GM12878 (cell line): ENCODE results near the gene IL1RAPL1. TPM values are rescaled to one million over a fixed set of nuclear protein-coding genes. Genes with fewer than 3 reads are reported as not detected.

Experiments used
- ATF7 ChIP-seq: fragments of 450-650 bp; IDR thresholded peaks from 2 replicates; pipeline ENCODE4 v1.6.1; 2016; ENCODE audit warnings: low read depth, mild to moderate bottlenecking
- E4F1 ChIP-seq: fragments of 450-650 bp; IDR thresholded peaks from 2 replicates; pipeline ENCODE4 v1.6.1; 2018; ENCODE audit warnings: borderline replicate concordance, mild to moderate bottlenecking; ENCODE audit not compliant: partially characterized antibody
- EGR1 ChIP-seq, 2 experiments: IDR thresholded peaks; 1 replicate in 1 of 2; 2 replicates in 1 of 2; pipeline ENCODE4 v1.6.1; 2011 to 2012; ENCODE audit warnings: low read depth in 2 of 2, low read length in 2 of 2, borderline replicate concordance in 1 of 2, mild to moderate bottlenecking in 1 of 2, moderate library complexity in 1 of 2
- FOXK2 ChIP-seq: fragments of 450-650 bp; IDR thresholded peaks from 2 replicates; pipeline ENCODE4 v1.6.1; 2017; ENCODE audit warnings: mild to moderate bottlenecking, moderate library complexity
- NBN ChIP-seq: fragments of 450-650 bp; IDR thresholded peaks from 2 replicates; pipeline ENCODE4 v1.6.1; 2016
- NFIC ChIP-seq: IDR thresholded peaks from 2 replicates; pipeline ENCODE4 v1.6.1; 2012; ENCODE audit warnings: low read depth, mild to moderate bottlenecking, inconsistent platforms, low read length, moderate library complexity
- NRF1 ChIP-seq: conservative IDR thresholded peaks from 2 replicates; pipeline ENCODE4 v1.6.1; 2011; ENCODE audit warnings: mild to moderate bottlenecking, low read depth, low read length, improper control_type of control experiment
- PAX8 ChIP-seq: fragments of 450-650 bp; IDR thresholded peaks from 2 replicates; pipeline ENCODE4 v1.6.1; 2017; ENCODE audit warnings: mild to moderate bottlenecking, moderate library complexity
- PML ChIP-seq: IDR thresholded peaks from 2 replicates; pipeline ENCODE4 v1.6.1; 2012; ENCODE audit warnings: low read length, inconsistent platforms
- POU2F2 ChIP-seq: IDR thresholded peaks from 3 replicates; pipeline ENCODE4 v1.6.1; 2011; ENCODE audit warnings: low read depth, mild to moderate bottlenecking, low read length, borderline replicate concordance
- RAD21 ChIP-seq: IDR thresholded peaks from 2 replicates; pipeline ENCODE4 v1.6.1; 2011; ENCODE audit warnings: mild to moderate bottlenecking, low read depth, low read length, moderate library complexity; ENCODE audit not compliant: insufficient read depth
- RELB ChIP-seq: fragments of 450-650 bp; IDR thresholded peaks from 2 replicates; pipeline ENCODE4 v1.6.1; 2017; ENCODE audit warnings: low read depth, mild to moderate bottlenecking, moderate library complexity
- STAT3 ChIP-seq: IDR thresholded peaks from 2 replicates; pipeline ENCODE4 v1.6.1; 2011; ENCODE audit warnings: low read depth, low read length, improper control_type of control experiment
- SUPT20H ChIP-seq: IDR thresholded peaks from 2 replicates; pipeline ENCODE4 v1.6.1; 2011; ENCODE audit warnings: low read depth, mild to moderate bottlenecking, low read length, moderate library complexity, borderline replicate concordance; ENCODE audit not compliant: control insufficient read depth
- USF2 ChIP-seq: IDR thresholded peaks from 2 replicates; pipeline ENCODE4 v1.6.1; 2011; ENCODE audit warnings: low read depth, low read length, improper control_type of control experiment, borderline replicate concordance
- ZBTB33 ChIP-seq: fragments of 450-650 bp; IDR thresholded peaks from 2 replicates; pipeline ENCODE4 v1.6.1; 2017; ENCODE audit warnings: mild to moderate bottlenecking
- ZNF687 ChIP-seq: fragments of 450-650 bp; IDR thresholded peaks from 2 replicates; pipeline ENCODE4 v1.6.1; 2017; ENCODE audit warnings: mild to moderate bottlenecking, moderate library complexity
- polyA plus RNA-seq, 11 experiments: library from polyadenylated mRNA; depleted of rRNA in 4 of 11; unstranded in 6 of 11; stranded (reverse) in 5 of 11; fragments of >200 nt; fragmentation: Nextera tagmentation in 4 of 11; fragmentation: Illumina TruSeq in 1 of 11; extraction: Ambion mirVana in 4 of 11; extraction: Trizol in 1 of 11; gene quantifications; 1 replicate in 1 of 11; 2 replicates in 10 of 11; pipeline versions ENCODE4 v1.2.1 to v1.2.3, GENCODE V29; 2011 to 2016; ENCODE audit warnings: inconsistent platforms in 2 of 11, missing spikeins in 2 of 11, low read depth in 1 of 11
- total RNA-seq, 4 experiments: library from RNA; depleted of rRNA in 3 of 4; stranded (reverse); fragments of >200 nt in 3 of 4; fragmentation: Illumina TruSeq in 1 of 4; extraction: Trizol in 1 of 4; gene quantifications; 2 replicates each; pipeline versions ENCODE4 v1.2.1 to v1.2.3, GENCODE V29; 2013 to 2021

The IL1RAPL1 gene
- total and polyA plus RNA-seq, 10 of the 15 experiments (the other 5 are each of a cell fraction or from before 2014, with no cell fraction given), result not detected

- TF ChIP-seq RAD21 (0 out of 2 replicates have a peak, but pooled peaks have one; percentile 31), USF2 (no peak), NBN (peak; percentile 91), SUPT20H (no peak), POU2F2 (peak; percentile 98), ZNF687 (no peak), PAX8 (no peak), RELB (peak; percentile 96), NRF1 (no peak), ATF7 (peak; percentile 97), PML (peak; percentile 98), ZBTB33 (no peak; the same call in 1 of the 2 replicates), STAT3 (peak; percentile 96; the same call in 1 of the 2 replicates), E4F1 (no peak), EGR1 (IDR thresholded peaks at IDR 0.05; ENCODE audit: borderline replicate concordance in 1 of 2, low read depth in 2 of 2, low read length in 2 of 2) (no peak), FOXK2 (no peak), NFIC (peak; percentile 100)
Observed at GRCh38 chrX:29555465-29556091, 968.3 kb downstream of the IL1RAPL1 start (continued).
